IMR-90 (cell line): ENCODE results near the gene CWF19L2. TPM values are rescaled to one million over a fixed set of nuclear protein-coding genes. Genes with fewer than 3 reads are reported as not detected.
A peak's percentile ranks its signal among the peaks of the same experiment; 100 is the strongest.

ENCODE experiments used
- ATAC-seq: fragments of 200-7000 bp; cut with Tn5 transposase; 2 replicates; pipeline ENCODE4 v1.9.1; 2020; ENCODE audit warnings: low read depth, mild to moderate bottlenecking, moderate library complexity
- BruUV-seq: library from RNA; stranded (reverse); fragments of 400-500 nt; replicated peaks from 2 replicates; lab custom pipeline; 2021; lab: Mats Ljungman, UMichigan
- CTCF ChIA-PET: fragments of 300-600 bp; formaldehyde crosslinking; extraction: SDS; loops from one replicate; lab custom pipeline; 2021; ENCODE audit warnings: antibody characterized with exemption; lab: Yijun Ruan, JAX
- POLR2A ChIA-PET: fragments of 300-600 bp; sonication (Branson Sonifier 250); formaldehyde crosslinking; loops from one replicate; lab custom pipeline; 2022; ENCODE audit warnings: antibody characterized with exemption; ENCODE audit not compliant: unreplicated experiment; lab: Charles Lee
- DNase-seq: peaks from one replicate; pipeline ENCODE4 v3.0.0; 2013
- H2AFZ ChIP-seq: replicated peaks from 2 replicates; pipeline ENCODE3; 2013; ENCODE audit warnings: low read length, mild to moderate bottlenecking; ENCODE audit not compliant: poor library complexity
- H2AK5ac ChIP-seq: 2 replicates; pipeline ENCODE4 v1.6.1; 2013; ENCODE audit warnings: low read depth, low read length, inconsistent platforms
- H2AK9ac ChIP-seq: replicated peaks from 2 replicates; pipeline ENCODE3; 2013; ENCODE audit warnings: mild to moderate bottlenecking, low read depth, low read length, moderate library complexity; ENCODE audit not compliant: poor library complexity
- H2BK120ac ChIP-seq: 2 replicates; pipeline ENCODE4 v1.6.1; 2013; ENCODE audit warnings: low read depth, low read length, inconsistent platforms
- H2BK15ac ChIP-seq: 3 replicates; pipeline ENCODE4 v1.6.1; 2013; ENCODE audit warnings: low read depth, low read length, inconsistent platforms
- H2BK20ac ChIP-seq: 2 replicates; pipeline ENCODE4 v1.6.1; 2013; ENCODE audit warnings: low read depth, mild to moderate bottlenecking, inconsistent platforms, low read length, moderate library complexity
- H2BK5ac ChIP-seq: 2 replicates; pipeline ENCODE4 v1.6.1; 2013; ENCODE audit warnings: mild to moderate bottlenecking, low read depth, low read length, inconsistent platforms; ENCODE audit not compliant: poor library complexity, severe bottlenecking
- H3K14ac ChIP-seq: replicated peaks from 2 replicates; pipeline ENCODE4 v1.6.1; 2013; ENCODE audit warnings: low read depth, low read length, inconsistent platforms
- H3K18ac ChIP-seq: 2 replicates; pipeline ENCODE4 v1.6.1; 2013; ENCODE audit warnings: low read depth, low read length, control low read depth
- H3K23ac ChIP-seq: 2 replicates; pipeline ENCODE4 v1.6.1; 2013; ENCODE audit warnings: low read depth, low read length, inconsistent platforms
- H3K27ac ChIP-seq: 2 replicates; pipeline ENCODE4 v1.5.1; 2013; ENCODE audit warnings: mild to moderate bottlenecking, control low read depth, low read length; ENCODE audit not compliant: insufficient read depth
- H3K27me3 ChIP-seq: 2 replicates; pipeline ENCODE4 v1.6.1; 2013; ENCODE audit warnings: low read length; ENCODE audit not compliant: control insufficient read depth, insufficient read depth
- H3K36me3 ChIP-seq: 2 replicates; pipeline ENCODE4 v1.6.1; 2013; ENCODE audit warnings: low read length, mixed read lengths; ENCODE audit not compliant: control insufficient read depth, insufficient read depth
- H3K4ac ChIP-seq: 2 replicates; pipeline ENCODE4 v1.6.1; 2013; ENCODE audit warnings: low read depth, low read length, inconsistent platforms
- H3K4me1 ChIP-seq: 2 replicates; pipeline ENCODE4 v1.6.1; 2013; ENCODE audit warnings: low read length, mixed read lengths; ENCODE audit not compliant: control insufficient read depth, insufficient read depth
- H3K4me2 ChIP-seq: 2 replicates; pipeline ENCODE4 v1.6.1; 2013; ENCODE audit warnings: low read depth, mild to moderate bottlenecking, control low read depth, low read length, moderate library complexity
- H3K4me3 ChIP-seq: 2 replicates; pipeline ENCODE4 v1.5.1; 2013; ENCODE audit warnings: low read depth, mild to moderate bottlenecking, control low read depth, low read length, moderate library complexity; ENCODE audit not compliant: insufficient read depth
- H3K56ac ChIP-seq: 2 replicates; pipeline ENCODE4 v1.6.1; 2013; ENCODE audit warnings: low read length, inconsistent platforms; ENCODE audit not compliant: insufficient read depth; ENCODE audit errors: extremely low read depth
- H3K79me1 ChIP-seq, 2 experiments: 2 replicates each; pipeline ENCODE4 v1.6.1; 2013; ENCODE audit warnings: low read length in 2 of 2, inconsistent platforms in 1 of 2, low read depth in 1 of 2
- H3K9ac ChIP-seq: 2 replicates; pipeline ENCODE4 v1.6.1; 2013; ENCODE audit warnings: low read depth, low read length, control low read depth
- H3K9me1 ChIP-seq: 2 replicates; pipeline ENCODE4 v1.6.1; 2013; ENCODE audit warnings: low read length, inconsistent platforms; ENCODE audit not compliant: insufficient read depth
- H3K9me3 ChIP-seq: 2 replicates; pipeline ENCODE4 v1.6.1; 2013; ENCODE audit warnings: low read length; ENCODE audit not compliant: control insufficient read depth, insufficient read depth
- H4K20me1 ChIP-seq: 2 replicates; pipeline ENCODE4 v1.6.1; 2013; ENCODE audit warnings: low read length, inconsistent platforms; ENCODE audit not compliant: insufficient read depth
- H4K5ac ChIP-seq: 2 replicates; pipeline ENCODE4 v1.6.1; 2013; ENCODE audit warnings: mild to moderate bottlenecking, low read depth, low read length, control low read depth
- H4K8ac ChIP-seq, 2 experiments: 2 replicates each; pipeline ENCODE4 v1.6.1; 2013; ENCODE audit warnings: low read depth in 2 of 2, low read length in 2 of 2, control low read depth in 1 of 2, inconsistent platforms in 1 of 2
- H4K91ac ChIP-seq: 2 replicates; pipeline ENCODE4 v1.6.1; 2013; ENCODE audit warnings: low read depth, low read length, inconsistent platforms; ENCODE audit not compliant: insufficient read depth
- BHLHE40 ChIP-seq: fragments of 150-350 bp; IDR thresholded peaks from 2 replicates; pipeline ENCODE4 v1.6.1; 2016; ENCODE audit warnings: mild to moderate bottlenecking, low read depth, low read length
- CEBPB ChIP-seq: IDR thresholded peaks from 2 replicates; pipeline ENCODE4 v1.6.1; 2012; ENCODE audit warnings: low read depth, low read length, improper control_type of control experiment
- CHD1 ChIP-seq: IDR thresholded peaks from 2 replicates; pipeline ENCODE4 v1.6.1; 2012; ENCODE audit warnings: low read depth, low read length, improper control_type of control experiment
- ELK1 ChIP-seq: fragments of 150-350 bp; IDR thresholded peaks from 2 replicates; pipeline ENCODE4 v1.6.1; 2016; ENCODE audit warnings: low read depth, mild to moderate bottlenecking, low read length, moderate library complexity, borderline replicate concordance
- MAFK ChIP-seq: IDR thresholded peaks from 2 replicates; pipeline ENCODE4 v1.6.1; 2012; ENCODE audit warnings: low read depth, low read length, improper control_type of control experiment
- MAZ ChIP-seq: IDR thresholded peaks from 2 replicates; pipeline ENCODE4 v1.6.1; 2012; ENCODE audit warnings: low read depth, mild to moderate bottlenecking, low read length, improper control_type of control experiment, moderate library complexity, borderline replicate concordance
- RAD21 ChIP-seq: IDR thresholded peaks from 2 replicates; pipeline ENCODE4 v1.6.1; 2012; ENCODE audit warnings: low read length, improper control_type of control experiment
- RCOR1 ChIP-seq: IDR thresholded peaks from 2 replicates; pipeline ENCODE4 v1.6.1; 2012; ENCODE audit warnings: mild to moderate bottlenecking, low read length, improper control_type of control experiment; ENCODE audit not compliant: insufficient replicate concordance
- SMC3 ChIP-seq: fragments of 150-350 bp; IDR thresholded peaks from 2 replicates; pipeline ENCODE4 v1.6.1; 2016; ENCODE audit warnings: low read depth, mild to moderate bottlenecking, antibody characterized with exemption, low read length, moderate library complexity
- WGBS, 2 experiments: methylation state at CpG; one replicate each; pipeline versions ENCODE4 v1.1.5 to v1.1.7; 2013; ENCODE audit warnings: missing lambda C conversion rate in 2 of 2; ENCODE audit not compliant: insufficient read length in 1 of 2; ENCODE audit errors: extremely low coverage in 2 of 2; 5-methylcytosine and 5-hydroxymethylcytosine counted together
- dilution Hi-C: fragments of 300-500 bp; cut with HindIII; formaldehyde crosslinking; loops from one replicate; pipeline ENCODE4 v1.14.3; 2018; ENCODE audit warnings: low sequenced_read_pairs; ENCODE audit not compliant: unreplicated experiment
- in situ Hi-C: fragments of 300-500 bp; cut with MboI; formaldehyde crosslinking; loops from 3 replicates; pipeline ENCODE4 v1.14.3; 2019; ENCODE audit warnings: low sequenced_read_pairs, inconsistent platforms, mixed read lengths
- intact Hi-C: fragments of 100-400 bp; cut with micrococcal nuclease; formaldehyde crosslinking; loops from 2 replicates; pipeline ENCODE4 v1.10.0; 2022
- polyA plus RNA-seq, 3 experiments: library from polyadenylated mRNA; depleted of rRNA; stranded (reverse); fragments of >200 nt; gene quantifications; 2 replicates each; pipeline ENCODE4 v1.2.3, GENCODE V29; 2012; ENCODE audit warnings: low replicate concordance in 1 of 3
- total RNA-seq: library from RNA; depleted of rRNA; stranded (reverse); fragments of >200 nt; gene quantifications from 2 replicates; pipeline ENCODE4 v1.2.3, GENCODE V29; 2012

CWF19L2 gene
- total and polyA plus RNA-seq, 2 of the 4 experiments (the other 2 are of a cell fraction): 1.7 to 3.8 TPM

GRCh38 chr11:107408762-107409211 lies 48.8 kb downstream of the CWF19L2 start:
- no TSS peak for BruUV-seq
- Histone ChIP-seq H3K4me3 (no peak overlapping the region), H2AK9ac (no peak overlapping the region), H2AFZ (no peak overlapping the region), H3K9me1 (no peaks in the 10 kb centered on the region; the same call in 1 of the 2 replicates), H3K27ac (no peak overlapping the region), H2BK5ac (no peak overlapping the region), H3K14ac (no peak overlapping the region), H3K27me3 (no peaks in the 10 kb centered on the region), H3K23ac (no peak overlapping the region), H2BK15ac (no peak overlapping the region), H2BK120ac (no peak overlapping the region), H3K4me1 (no peaks in the 10 kb centered on the region), H3K4me2 (no peak overlapping the region), H4K8ac (no peak overlapping the region), H3K4ac (no peak overlapping the region), H4K5ac (no peak overlapping the region), H4K91ac (no peak overlapping the region), H3K9me3 (no peaks in the 10 kb centered on the region), H3K9ac (no peak overlapping the region), H3K36me3 (no peaks in the 10 kb centered on the region), H3K56ac (no peak overlapping the region), H2AK5ac (no peak overlapping the region), H3K79me1 (no peaks in the 10 kb centered on the region), H2BK20ac (no peak overlapping the region), H3K18ac (no peak overlapping the region), H4K20me1 (no peaks in the 10 kb centered on the region)
- ATAC-seq (0 out of 2 replicates have a peak, but pooled peaks have one; percentile 40), DNase-seq (no peak)
- CTCF ChIA-PET: no interaction called here
- intact Hi-C loops (no loop called here), in situ Hi-C loops (no loop called here), dilution Hi-C loops (no loop called here)
- TF ChIP-seq RAD21 (no peak), RCOR1 (no peak), MAZ (no peak), ELK1 (no peak), CEBPB (no peak), BHLHE40 (no peak), CHD1 (no peak), MAFK (no peak), SMC3 (no peak)
- POLR2A ChIA-PET: no interaction called here
- WGBS, 2 experiments: no CpG with 5 or more reads among the region's 1 CpG
